Measurements from ENCODE around the gene TMEM182.

Gene TMEM182

DNA sequence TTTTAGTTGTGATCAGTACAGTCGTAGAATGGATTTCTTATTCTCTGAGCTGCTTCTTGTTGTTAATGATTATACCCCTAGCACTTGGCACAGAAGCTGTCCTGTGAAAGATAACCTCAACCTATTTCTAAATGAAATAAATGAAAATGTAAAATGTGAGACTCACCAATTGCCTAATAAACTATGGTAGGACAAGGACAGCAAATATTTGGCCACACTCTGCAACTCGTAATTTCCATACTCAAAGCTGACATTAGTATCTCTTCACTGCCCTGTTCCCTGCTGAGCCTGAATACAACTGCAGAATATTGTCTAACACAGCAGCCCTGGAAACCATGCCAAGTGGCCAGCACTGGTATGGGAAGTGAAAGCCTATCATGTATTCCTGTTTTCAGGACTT is 34.5 kb downstream of the TMEM182 start:
- no peak for TF ChIP-seq ZFHX2 (tag by site-specific recombination; conservative IDR thresholded peaks at IDR 0.05)
- TF ChIP-seq ZNF624 (tag by site-specific recombination; IDR thresholded peaks at IDR 0.05) = no peak
- no peak for TF ChIP-seq ZIC2 (tag by site-specific recombination; IDR thresholded peaks at IDR 0.05)
- TF ChIP-seq, protein P1, sequence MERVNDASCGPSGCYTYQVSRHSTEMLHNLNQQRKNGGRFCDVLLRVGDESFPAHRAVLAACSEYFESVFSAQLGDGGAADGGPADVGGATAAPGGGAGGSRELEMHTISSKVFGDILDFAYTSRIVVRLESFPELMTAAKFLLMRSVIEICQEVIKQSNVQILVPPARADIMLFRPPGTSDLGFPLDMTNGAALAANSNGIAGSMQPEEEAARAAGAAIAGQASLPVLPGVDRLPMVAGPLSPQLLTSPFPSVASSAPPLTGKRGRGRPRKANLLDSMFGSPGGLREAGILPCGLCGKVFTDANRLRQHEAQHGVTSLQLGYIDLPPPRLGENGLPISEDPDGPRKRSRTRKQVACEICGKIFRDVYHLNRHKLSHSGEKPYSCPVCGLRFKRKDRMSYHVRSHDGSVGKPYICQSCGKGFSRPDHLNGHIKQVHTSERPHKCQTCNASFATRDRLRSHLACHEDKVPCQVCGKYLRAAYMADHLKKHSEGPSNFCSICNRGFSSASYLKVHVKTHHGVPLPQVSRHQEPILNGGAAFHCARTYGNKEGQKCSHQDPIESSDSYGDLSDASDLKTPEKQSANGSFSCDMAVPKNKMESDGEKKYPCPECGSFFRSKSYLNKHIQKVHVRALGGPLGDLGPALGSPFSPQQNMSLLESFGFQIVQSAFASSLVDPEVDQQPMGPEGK (tag by site-specific recombination; IDR thresholded peaks at IDR 0.05) = no peak
- TF ChIP-seq, protein P2, sequence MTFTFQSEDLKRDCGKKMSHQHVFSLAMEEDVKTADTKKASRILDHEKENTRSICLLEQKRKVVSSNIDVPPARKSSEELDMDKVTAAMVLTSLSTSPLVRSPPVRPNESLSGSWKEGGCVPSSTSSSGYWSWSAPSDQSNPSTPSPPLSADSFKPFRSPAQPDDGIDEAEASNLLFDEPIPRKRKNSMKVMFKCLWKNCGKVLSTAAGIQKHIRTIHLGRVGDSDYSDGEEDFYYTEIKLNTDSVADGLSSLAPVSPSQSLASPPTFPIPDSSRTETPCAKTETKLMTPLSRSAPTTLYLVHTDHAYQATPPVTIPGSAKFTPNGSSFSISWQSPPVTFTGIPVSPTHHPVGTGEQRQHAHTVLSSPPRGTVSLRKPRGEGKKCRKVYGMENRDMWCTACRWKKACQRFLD (tag by site-specific recombination; IDR thresholded peaks at IDR 0.05) = no peak
- no peak for TF ChIP-seq EGR2 (tag by site-specific recombination; IDR thresholded peaks at IDR 0.05; ENCODE audit: low read depth)
- TF ChIP-seq, protein P3, sequence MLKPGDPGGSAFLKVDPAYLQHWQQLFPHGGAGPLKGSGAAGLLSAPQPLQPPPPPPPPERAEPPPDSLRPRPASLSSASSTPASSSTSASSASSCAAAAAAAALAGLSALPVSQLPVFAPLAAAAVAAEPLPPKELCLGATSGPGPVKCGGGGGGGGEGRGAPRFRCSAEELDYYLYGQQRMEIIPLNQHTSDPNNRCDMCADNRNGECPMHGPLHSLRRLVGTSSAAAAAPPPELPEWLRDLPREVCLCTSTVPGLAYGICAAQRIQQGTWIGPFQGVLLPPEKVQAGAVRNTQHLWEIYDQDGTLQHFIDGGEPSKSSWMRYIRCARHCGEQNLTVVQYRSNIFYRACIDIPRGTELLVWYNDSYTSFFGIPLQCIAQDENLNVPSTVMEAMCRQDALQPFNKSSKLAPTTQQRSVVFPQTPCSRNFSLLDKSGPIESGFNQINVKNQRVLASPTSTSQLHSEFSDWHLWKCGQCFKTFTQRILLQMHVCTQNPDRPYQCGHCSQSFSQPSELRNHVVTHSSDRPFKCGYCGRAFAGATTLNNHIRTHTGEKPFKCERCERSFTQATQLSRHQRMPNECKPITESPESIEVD (tag by site-specific recombination; IDR thresholded peaks at IDR 0.05) = no peak
- no peak for TF ChIP-seq ZNF521 (tag by site-specific recombination; IDR thresholded peaks at IDR 0.05)
- TF ChIP-seq ZNF366 (tag by site-specific recombination; conservative IDR thresholded peaks at IDR 0.05) = no peak
- TF ChIP-seq, protein P4, sequence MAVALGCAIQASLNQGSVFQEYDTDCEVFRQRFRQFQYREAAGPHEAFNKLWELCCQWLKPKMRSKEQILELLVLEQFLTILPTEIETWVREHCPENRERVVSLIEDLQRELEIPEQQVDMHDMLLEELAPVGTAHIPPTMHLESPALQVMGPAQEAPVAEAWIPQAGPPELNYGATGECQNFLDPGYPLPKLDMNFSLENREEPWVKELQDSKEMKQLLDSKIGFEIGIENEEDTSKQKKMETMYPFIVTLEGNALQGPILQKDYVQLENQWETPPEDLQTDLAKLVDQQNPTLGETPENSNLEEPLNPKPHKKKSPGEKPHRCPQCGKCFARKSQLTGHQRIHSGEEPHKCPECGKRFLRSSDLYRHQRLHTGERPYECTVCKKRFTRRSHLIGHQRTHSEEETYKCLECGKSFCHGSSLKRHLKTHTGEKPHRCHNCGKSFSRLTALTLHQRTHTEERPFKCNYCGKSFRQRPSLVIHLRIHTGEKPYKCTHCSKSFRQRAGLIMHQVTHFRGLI (tag by site-specific recombination; IDR thresholded peaks at IDR 0.05) = no peak
- TF ChIP-seq ZNF658 (tag by site-specific recombination; IDR thresholded peaks at IDR 0.05) = no peak
- no peak for TF ChIP-seq ZNF610 (tag by site-specific recombination; IDR thresholded peaks at IDR 0.05; ENCODE audit: borderline replicate concordance)
- TF ChIP-seq RBAK (tag by site-specific recombination; IDR thresholded peaks at IDR 0.05) = no peak
- TF ChIP-seq ZSCAN23 (tag by site-specific recombination; IDR thresholded peaks at IDR 0.05) = no peak
- no peak for TF ChIP-seq ZNF843 (tag by site-specific recombination; IDR thresholded peaks at IDR 0.05)
- TF ChIP-seq ZNF155 (tag by site-specific recombination; IDR thresholded peaks at IDR 0.05) = no peak
- no peak for TF ChIP-seq ZNF48 (tag by site-specific recombination; IDR thresholded peaks at IDR 0.05)
- no peak overlapping the region for H3K27ac ChIP-seq (ENCODE audit: extremely low read depth, low read depth, low read length)
- H3K9me3 ChIP-seq (ENCODE audit: control insufficient read depth, insufficient read depth, low read depth, low read length) = no peaks in the 10 kb centered on the region
- no peak overlapping the region for H3K4me3 ChIP-seq (ENCODE audit: low read depth, low read length)
- peaks cover 4% of the 10 kb centered on the region; the same call in 1 of the 2 replicates for H3K4me1 ChIP-seq (ENCODE audit: control insufficient read depth, insufficient read depth, low read length)
- CTCF ChIA-PET = interaction anchor here (0.8 to 1.3 kb wide), 2 partner anchors 10 to 43 kb away, joined by 3 to 11 read pairs; no protein-coding TSS in a partner anchor
- POLR2A ChIA-PET = no interaction called here
- H3K36me3 ChIP-seq (ENCODE audit: control insufficient read depth in 2 of 2, insufficient read depth in 1 of 2, low read length in 2 of 2) = peaks cover 0 to 9% of the 10 kb centered on the region in 2 experiments; a peak in 1 of 3 replicates

DNA sequence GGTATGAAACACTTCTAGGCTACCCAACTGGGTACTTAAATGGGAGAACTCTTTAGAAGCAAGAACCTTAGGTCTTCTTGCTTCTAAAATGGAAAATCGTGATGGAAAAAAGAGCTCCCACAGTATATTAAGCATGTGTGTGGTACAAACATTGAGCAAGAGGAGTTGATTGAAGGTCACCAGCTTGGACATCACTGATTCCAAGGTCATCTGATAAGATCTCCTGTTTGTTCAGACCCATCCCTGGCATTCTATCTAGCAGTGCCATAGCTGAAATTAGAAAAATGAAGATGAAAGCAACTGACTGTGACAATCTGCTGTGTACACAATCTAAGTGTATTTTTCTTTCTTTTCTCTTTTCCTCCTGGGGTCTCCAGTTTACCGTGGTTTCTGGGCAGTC is 35.7 kb downstream of the TMEM182 start:
- ChIA-PET CTCF (interaction anchor here (0.7 to 1.7 kb wide), 2 partner anchors 9 to 38 kb away, joined by 3 to 6 read pairs; no protein-coding TSS in a partner anchor), POLR2A (no interaction called here)
- peaks cover 0 to 12% of the 10 kb centered on the region in 2 experiments; a peak in 1 of 3 replicates for H3K36me3 ChIP-seq (ENCODE audit: control insufficient read depth in 2 of 2, insufficient read depth in 1 of 2, low read length in 2 of 2)
- no peak overlapping the region for H3K27ac ChIP-seq (ENCODE audit: extremely low read depth, low read depth, low read length)
- no peaks in the 10 kb centered on the region for H3K9me3 ChIP-seq (ENCODE audit: control insufficient read depth, insufficient read depth, low read depth, low read length)
- H3K4me3 ChIP-seq (ENCODE audit: low read depth, low read length) = no peak overlapping the region
- H3K4me1 ChIP-seq (ENCODE audit: control insufficient read depth, insufficient read depth, low read length) = peaks cover 4% of the 10 kb centered on the region; the same call in 1 of the 2 replicates
- TF ChIP-seq ZNF843 (tag by site-specific recombination; IDR thresholded peaks at IDR 0.05) (no peak), SCRT2 (tag by site-specific recombination; IDR thresholded peaks at IDR 0.05) (no peak), ZNF366 (tag by site-specific recombination; conservative IDR thresholded peaks at IDR 0.05) (no peak), ZNF48 (tag by site-specific recombination; IDR thresholded peaks at IDR 0.05) (no peak), SETDB1 (IDR thresholded peaks at IDR 0.05; ENCODE audit: insufficient read length, low read length) (no peak), ZNF391 (tag by site-specific recombination; IDR thresholded peaks at IDR 0.05; ENCODE audit: borderline replicate concordance, low read depth) (no peak), ZNF473 (tag by site-specific recombination; IDR thresholded peaks at IDR 0.05) (no peak), ZFHX2 (tag by site-specific recombination; conservative IDR thresholded peaks at IDR 0.05) (no peak), ZNF521 (tag by site-specific recombination; IDR thresholded peaks at IDR 0.05) (no peak), ZNF121 (tag by site-specific recombination; IDR thresholded peaks at IDR 0.05) (no peak), KLF8 (tag by site-specific recombination; IDR thresholded peaks at IDR 0.05) (no peak)
- TF ChIP-seq, protein P5, sequence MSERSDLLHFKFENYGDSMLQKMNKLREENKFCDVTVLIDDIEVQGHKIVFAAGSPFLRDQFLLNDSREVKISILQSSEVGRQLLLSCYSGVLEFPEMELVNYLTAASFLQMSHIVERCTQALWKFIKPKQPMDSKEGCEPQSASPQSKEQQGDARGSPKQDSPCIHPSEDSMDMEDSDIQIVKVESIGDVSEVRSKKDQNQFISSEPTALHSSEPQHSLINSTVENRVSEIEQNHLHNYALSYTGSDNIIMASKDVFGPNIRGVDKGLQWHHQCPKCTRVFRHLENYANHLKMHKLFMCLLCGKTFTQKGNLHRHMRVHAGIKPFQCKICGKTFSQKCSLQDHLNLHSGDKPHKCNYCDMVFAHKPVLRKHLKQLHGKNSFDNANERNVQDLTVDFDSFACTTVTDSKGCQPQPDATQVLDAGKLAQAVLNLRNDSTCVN (tag by site-specific recombination; optimal IDR thresholded peaks at IDR 0.05) = no peak
- TF ChIP-seq, protein P6, sequence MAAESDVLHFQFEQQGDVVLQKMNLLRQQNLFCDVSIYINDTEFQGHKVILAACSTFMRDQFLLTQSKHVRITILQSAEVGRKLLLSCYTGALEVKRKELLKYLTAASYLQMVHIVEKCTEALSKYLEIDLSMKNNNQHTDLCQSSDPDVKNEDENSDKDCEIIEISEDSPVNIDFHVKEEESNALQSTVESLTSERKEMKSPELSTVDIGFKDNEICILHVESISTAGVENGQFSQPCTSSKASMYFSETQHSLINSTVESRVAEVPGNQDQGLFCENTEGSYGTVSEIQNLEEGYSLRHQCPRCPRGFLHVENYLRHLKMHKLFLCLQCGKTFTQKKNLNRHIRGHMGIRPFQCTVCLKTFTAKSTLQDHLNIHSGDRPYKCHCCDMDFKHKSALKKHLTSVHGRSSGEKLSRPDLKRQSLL (tag by site-specific recombination; IDR thresholded peaks at IDR 0.05) = no peak
- TF ChIP-seq, protein P2 (tag by site-specific recombination; IDR thresholded peaks at IDR 0.05) = no peak

All from HEK293 (cell line).